CD1c-positive myeloid dendritic cell (primary cell): Measurements from ENCODE around the gene INO80D.
"Not testable (repeated sequence)": the region's sequence is repeated elsewhere in the genome, so short reads cannot be mapped to it uniquely, and the experiment has no call there.

Experiments
- DNase-seq: peaks from one replicate; pipeline ENCODE4 v3.0.0-alpha.2; 2016; ENCODE audit errors: extremely low spot score

The INO80D gene

DNA sequence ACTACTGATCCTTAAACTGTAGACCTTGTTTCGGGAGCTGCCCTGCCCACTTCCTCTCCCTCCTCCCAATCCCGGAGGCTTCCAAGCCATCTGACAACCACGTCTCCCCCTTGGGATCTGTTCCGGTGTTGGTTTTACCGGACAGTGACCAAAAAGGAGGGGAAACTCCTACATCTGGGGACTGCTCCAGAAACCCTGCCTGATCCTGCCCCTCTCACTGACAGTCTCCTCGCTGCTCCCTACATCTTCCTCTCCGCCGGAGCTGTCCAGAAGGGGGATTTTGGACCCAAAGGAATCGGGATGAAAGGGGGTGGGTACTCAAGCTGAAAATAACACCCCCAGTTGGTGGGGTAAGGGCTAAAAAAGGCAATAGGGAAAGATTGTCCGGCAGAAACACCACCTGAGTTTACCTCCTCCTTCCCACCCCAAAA lies 1.5 kb downstream of the INO80D start:
- DNase-seq = peak; percentile 49

DNA sequence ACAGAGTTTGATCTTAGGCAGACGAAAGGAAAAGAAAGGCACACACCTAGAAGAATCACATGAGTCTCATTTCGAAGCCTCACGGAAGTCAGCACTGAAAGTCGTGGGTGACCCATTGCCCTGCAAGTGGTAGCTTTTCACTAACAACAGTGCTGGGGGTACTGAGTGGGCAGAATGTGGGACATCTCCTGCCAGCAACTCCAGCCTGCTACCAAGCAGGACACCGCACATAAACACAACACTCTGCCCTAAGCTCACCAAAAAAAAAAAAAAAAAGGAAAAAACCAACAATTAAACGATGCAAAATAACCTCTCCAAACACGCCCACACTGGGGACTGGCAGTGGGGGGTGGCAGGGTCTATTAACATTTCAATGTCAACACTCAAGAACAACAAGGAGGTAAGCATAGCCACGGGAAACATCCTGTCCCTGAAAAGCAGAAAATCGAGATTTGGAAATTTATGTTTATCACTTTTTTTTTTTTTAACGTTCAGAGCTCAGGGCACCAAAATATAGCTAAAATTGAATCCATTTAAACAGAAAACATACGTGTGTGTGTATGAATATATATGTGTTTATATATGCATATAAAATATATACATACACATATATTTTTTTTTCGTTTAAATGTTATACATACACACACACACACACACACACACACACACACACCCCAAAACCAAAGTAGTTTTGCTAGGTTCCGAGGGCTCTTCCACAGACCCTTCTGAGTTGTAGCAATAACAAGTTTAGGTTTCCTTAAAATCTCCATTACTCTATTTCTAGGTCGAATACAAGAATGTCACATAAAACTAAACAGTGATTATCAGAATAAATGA lies 2.2 kb downstream of the INO80D start:
- peak; percentile 23 for DNase-seq

DNA sequence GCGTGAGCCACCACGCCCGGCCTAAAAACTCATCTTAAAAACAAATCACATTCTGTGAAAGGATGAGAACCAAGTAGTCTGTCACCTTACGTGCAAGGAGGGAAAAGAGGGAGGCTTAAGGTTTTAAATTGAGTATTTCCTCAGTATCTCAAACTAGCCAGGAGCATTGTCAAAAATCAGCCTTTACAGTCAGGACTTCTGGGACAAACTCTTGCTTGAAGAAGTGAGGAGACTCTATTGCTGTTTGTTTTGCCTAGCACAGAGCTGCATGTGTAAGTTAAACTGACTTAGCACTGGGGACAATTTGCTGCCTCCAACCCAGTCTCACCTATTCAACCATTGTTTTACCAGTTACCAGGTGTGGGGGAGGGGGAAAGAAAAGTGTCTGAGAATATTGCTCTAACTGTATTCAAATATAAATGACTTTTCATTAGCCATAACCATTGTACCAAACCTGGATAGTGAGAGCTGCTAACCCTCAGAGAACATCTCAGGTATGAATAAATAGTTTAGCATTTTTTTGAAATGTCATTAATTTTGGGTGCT lies 3.6 kb downstream of the INO80D start:
- DNase-seq = no peak

DNA sequence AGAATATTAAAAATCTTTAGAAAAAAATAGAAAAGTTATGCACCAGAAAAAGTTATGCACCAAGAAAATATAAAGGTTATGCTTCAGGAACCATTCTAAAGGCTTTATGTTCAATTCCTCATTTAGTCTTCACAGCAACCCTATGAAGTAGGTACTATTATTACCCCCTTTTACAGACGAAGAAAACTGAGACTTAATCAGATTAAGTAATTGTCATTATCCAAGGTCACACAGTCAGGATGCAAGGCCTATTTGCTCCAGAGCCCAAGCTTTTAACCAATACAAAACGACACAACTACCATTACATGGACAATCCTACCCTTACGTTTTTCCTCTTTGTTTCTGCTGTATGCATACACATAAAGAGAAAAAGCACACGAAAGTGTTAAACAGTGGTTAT lies 5.0 kb downstream of the INO80D start:
- DNase-seq = no peak

DNA sequence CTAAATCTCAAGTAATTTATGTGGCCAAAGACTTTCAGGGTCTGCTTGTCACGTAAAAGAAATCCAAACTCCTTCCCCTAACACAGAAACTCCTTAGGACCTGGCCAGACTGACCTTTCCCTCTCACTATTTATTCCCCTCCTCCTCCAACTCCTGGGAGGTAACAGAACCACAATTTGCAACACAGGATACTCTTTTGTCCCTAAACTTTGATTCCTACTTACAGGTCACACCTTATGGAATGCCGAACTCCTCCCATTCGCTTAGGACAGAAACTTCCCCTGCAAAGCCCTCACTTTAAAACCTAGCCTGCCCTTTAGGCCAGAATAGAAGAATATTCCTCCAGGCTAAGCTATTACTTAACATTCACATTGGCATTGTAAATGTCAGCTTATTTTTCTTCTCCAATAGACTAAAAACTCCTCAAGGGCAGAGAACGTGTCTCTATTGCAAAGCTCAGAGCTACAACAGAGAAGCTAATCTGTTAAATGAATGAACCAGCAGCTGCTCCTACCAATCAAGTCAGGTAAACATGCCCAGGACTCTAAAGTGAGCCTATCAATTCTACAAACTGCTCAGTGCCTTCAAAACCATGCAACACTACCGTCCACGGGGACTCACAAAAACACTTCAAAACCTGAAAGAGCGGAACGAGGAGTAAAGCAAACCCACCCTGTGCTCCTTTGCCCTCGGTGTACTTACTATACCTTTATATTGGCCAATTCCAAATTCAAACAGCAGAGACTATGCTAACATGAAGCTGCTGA lies 6.1 kb downstream of the INO80D start:
- DNase-seq = no peak

DNA sequence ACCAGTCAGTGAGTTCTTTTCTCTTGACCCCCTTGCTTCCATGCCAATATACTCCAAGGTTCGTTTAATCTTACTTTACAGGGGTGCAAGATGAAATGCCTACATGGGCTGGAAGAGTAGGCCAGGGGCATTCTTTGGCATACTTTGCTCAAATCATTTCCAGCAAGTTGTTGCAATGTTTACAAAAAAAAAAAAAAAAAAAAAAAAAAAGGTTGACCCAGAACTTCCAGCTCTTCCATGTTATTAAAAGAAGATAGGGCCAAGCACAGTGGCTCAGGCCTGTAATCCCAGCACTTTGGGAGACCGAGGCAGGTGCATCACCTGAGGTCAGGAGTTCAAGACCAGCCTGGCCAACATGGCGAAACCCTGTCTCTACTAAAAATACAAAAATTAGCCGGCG lies 8.1 kb downstream of the INO80D start:
- not testable (repeated sequence) for DNase-seq

DNA sequence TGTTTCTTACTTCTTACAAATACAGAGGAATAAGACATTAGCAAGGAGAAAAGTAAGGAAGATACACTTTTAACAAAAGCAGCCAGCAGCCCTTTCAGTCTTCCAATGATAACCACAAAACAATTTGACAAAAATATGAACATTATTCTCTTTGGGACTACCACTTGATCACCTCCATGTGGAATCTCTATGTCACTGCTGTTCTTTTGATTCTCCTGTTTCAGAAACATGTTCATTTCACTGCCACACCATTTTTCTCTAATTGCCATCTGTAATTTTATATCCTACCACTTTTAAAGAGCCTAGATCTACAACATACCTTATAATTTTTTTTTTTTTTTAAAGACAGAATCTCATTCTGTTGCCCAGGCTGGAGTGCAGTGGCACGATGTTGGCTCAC lies 10.9 kb downstream of the INO80D start:
- no peak for DNase-seq

DNA sequence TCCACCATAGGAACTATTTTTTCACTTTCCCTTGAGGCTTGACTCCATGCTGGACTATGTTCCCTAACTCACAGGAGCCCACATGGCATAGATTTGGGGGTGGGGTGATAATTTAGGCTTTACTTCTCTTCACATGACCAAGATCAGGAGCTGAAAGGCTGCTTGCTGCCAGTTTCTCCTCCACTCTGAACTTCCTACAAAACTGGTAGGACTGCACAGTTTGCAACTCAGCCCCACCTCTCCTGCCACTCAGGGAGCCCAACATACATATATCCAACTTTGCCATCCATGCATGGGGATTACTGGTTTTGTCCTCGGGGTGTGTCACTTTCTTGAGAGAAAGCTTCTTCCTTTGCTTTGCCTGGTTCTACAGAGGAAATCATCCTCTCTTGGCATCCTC lies 14.2 kb downstream of the INO80D start:
- DNase-seq = peak; percentile 8

DNA sequence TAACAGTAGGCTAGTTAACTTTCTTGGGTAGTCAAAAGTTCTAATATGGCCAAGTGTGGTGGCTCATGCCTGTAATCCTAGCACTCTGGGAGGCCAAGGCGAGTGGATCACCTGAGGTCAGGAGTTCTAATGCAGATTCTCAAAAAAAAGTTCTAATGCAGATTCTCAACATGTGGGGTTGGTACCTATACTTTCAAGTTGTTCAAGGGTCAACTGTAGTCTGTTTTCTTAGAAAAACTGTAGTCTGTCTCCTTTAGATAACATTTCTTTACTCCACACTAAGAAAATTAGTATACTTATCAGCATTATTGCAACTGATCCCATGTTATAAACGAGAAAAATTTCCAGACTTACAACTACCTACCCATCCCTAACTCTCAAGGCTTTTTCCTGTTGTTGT lies 16.6 kb downstream of the INO80D start:
- no peak for DNase-seq

DNA sequence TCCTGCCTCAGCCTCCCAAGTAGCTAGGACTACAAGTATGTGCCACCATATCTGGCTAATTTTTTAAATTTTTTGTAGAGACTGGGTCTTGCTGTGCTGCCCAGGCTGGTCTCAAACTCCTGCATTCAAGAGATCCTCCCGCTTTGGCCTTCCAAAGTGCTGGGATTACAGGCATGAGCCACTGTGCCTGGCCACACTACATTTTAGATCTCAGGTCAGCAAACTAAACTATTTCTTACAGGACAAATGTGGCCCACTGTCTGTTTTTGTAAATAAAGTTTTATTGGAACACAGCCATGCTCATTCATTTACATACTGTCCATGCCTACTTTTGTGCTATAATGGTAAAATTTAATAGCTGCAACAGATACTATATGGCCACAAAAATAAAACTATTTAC lies 17.8 kb downstream of the INO80D start:
- DNase-seq = no peak

DNA sequence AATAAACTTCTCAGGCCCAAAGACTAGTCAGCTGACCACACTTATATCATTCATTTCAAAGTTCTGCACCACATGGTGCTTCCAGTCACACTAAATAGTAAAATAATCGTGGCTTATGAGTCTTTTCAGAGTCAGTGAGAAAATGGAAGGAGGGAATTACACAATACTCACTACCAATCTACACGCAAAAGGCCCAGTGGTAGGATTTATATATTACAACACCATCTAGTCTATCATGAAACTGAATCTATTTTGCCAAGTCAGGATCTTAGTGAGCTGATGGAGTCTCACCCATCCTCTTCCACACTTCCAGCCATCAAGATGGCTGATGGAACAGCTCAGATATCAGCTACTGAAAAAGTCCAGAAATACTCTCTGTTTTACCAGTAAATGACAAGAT lies 21.9 kb downstream of the INO80D start:
- peak; percentile 6 for DNase-seq

DNA sequence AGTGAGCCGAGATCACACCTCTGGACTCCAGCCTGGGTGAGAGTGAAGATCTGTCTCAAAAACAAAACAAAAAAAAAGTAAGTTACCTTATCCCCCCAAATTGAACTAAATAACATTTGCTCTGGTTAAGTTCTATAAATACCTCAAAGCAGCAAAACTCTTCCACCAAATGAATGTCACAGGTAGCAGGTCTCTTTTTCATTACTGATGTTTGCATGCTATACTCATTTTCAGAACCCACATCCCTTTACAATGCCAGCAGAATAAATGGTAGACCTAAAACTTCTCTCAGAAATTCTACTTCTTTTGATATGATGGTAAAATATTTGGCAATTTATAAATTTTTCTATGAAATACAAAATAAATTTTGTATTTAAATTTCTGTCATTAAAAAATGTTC lies 22.3 kb downstream of the INO80D start:
- no peak for DNase-seq

DNA sequence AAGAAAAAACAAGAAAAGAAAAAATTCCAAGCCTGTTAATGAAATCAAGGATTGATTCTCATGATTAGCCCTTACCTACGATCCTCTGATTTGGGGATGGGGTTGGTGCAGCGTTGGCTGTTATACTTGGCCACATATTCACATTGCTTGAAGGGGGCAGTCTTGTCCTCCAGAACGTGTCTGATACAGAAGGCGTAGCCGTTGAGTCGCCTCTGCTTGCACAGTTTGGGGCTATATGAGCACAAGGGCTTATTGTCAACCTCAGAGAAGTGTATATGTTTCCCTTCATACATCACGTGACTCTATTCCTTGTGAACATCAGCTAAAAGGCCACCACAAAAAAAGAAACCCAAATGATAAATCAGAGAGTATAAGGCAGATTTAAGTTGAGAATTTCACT lies 23.2 kb downstream of the INO80D start:
- no peak for DNase-seq

DNA sequence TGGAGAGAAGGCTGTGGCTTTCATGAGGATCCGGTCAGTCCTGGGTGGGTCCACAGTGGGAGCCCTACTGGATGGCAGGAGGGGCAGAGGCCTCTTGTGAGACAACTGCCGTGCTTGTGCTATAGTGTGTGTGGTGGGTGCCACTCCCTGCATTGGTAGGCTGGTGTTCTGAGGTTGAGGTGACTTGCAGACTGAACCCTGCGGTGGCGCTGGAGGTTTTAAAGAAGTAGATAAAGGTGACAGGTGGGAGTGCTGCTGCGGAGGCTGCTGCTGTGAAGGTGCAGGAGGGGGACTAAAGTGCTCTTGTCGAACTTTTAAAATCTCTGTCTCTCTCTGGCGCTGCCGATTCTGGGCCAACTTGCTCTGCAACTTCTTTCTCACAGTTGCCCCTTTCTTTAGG lies 29.7 kb downstream of the INO80D start:
- no peak for DNase-seq

DNA sequence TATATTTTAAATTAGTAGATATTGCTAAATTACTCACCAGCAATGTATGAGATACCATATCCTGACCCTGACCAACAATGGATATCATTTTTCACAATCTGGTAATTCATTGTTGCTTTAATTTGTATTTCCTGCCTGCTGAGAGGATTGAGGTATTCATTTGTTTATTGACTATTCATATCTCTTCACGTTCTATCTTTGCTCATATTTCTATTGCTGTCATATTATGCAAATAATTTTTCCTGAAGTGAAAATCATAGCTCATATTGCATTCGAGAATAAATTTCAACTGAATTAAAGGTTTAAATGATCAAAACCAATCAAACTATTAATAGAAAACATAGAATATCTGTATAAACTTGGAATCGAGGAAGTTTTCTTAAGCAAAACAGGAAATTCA lies 31.0 kb downstream of the INO80D start:
- no peak for DNase-seq

DNA sequence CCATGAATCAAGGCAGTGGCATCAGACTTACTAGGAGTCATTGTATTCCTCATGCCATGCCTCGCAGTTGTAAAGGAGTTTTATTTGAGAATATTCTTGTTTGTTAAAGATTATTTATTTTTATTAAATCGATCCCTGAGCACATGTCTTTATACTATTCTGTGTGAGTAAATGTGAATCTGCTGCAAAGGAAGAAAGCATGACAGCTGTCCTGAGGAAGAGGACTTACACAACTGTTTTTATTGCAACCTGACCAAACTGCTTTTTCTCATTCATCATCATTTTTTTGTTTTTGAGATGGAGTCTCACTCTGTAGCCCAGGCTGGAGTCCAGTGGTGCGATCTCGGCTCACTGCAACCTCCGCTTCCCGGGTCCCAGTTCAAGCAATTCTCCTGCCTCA lies 34.1 kb downstream of the INO80D start:
- no peak for DNase-seq

DNA sequence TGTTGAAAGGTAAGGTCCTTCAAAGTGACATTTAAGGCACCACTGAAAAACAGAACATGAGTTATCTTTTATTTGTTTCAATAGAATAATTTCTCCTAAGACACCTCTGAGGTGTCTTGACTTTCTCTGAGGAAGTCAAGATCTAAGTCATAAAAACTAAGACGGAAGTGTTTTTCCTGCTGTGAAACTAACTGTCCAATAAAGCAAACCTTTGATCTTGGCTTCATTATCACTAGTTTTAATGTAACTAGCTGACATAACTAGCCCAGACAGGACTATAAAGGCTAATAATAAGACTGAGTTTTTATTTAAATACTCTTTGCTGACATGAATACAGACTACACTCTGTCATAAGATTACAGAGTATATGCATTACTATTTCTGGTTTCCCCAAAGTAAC lies 36.6 kb downstream of the INO80D start:
- DNase-seq = no peak

DNA sequence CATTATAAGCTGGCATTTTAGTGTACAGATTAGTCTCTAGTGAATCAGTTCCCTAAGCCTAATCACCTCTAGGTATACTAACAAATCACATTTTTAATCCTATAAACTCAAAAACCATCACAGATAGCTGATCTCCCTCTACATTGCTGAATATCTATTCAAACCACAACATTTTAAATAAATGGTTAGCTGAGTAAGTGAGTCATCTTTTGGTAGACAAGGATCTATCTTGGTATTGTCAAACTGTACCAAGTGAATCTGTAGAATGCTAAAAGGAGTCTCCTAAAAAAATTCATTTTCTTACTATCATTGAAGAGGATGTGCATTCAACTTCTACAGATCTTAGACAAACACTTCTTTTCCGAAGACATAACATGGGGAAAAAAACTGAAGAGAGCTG lies 40.7 kb downstream of the INO80D start:
- no peak for DNase-seq

DNA sequence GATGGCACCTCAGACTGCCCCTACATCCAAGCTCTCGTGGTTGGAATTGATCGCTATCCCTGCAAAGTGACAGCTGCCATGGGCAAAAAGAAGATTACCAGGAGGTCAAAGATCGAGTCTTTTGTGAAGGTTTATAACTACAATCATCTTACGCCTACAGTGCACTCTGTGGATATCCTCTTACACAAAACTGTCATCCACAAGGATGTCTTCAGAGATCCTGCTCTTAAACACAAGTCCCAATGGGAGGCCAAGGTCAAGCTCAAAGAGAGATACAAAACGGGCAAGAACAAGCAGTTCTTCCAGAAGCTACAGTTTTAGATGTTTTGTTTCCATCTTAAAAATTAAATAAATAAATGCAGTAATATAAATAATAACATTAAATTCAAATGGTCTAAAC lies 45.4 kb downstream of the INO80D start:
- DNase-seq = no peak

DNA sequence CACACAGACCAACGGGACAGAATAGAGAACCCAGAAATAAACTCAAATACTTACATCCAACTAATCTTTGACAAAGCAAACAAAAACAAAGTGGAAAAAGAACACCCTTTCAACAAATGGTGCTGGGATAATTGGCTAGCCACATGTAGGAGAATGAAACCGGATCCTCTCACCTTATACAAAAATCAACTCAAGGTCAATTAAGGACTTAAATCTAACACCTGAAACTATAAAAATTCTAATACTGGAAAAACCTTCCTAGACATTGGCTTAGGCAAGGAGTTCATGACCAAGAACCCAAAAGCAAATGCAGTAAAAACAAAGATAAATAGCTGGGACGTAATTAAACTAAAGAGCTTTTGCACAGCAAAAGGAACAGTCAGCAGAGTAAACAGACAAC lies 50.6 kb downstream of the INO80D start:
- DNase-seq = not testable (repeated sequence)

DNA sequence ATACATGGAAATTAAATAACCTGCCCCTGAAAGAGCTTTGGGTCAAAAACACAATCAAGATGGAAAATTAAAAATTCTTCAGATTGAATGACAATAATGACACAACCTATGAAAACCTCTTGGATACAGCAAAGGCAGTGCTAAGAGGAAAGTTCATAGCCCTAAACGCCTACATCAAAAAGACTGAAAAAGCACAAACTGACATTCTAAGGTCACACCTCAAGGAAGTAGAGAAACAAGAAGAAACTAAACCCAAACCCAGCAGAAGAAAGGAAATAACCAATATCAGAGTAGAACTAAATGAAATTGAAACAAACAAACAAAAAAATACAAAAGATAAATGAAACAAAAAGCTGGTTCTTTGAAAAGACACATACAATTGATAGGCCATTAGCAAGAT lies 52.5 kb downstream of the INO80D start:
- not testable (repeated sequence) for DNase-seq

DNA sequence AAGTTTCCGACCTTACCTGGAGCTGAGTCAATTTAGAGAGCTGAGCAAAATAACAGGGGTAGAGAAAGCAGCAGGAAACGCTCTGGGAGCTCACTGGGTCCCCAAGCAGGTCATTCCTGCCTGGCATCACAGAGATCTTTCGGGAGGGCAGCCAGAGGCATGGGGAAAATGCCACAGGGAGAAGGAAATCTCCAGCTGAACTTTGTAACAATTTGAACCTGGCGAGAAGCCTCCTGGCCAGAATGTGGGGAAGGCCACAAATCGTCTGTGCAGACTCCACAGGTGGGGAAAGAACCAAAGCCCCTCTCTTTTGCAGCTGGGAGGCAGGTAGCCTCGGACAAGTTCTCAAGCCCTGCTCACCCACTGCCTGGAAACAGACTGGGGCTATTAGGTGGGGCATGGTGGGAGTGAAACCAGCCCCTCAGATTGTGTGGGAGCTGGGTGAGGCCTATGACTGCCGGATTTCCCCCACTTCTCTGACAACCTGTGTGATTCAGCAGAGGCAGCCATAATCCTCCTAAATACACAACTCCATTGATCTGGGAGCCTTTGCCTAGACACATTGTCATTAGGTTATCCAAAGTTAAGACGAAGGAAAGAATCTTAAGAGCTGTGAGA lies 53.9 kb downstream of the INO80D start:
- DNase-seq = no peak
